Left lung (tissue), 10 donors: ENCODE results near the gene BLVRB. TPM values are rescaled to one million over a fixed set of nuclear protein-coding genes. Genes with fewer than 3 reads are reported as not detected.
"Not testable (repeated sequence)": the region's sequence is repeated elsewhere in the genome, so short reads cannot be mapped to it uniquely, and the experiment has no call there.

Experiments used
- ATAC-seq: fragments of 200-7000 bp; cut with Tn5 transposase; one replicate; pipeline ENCODE4 v1.9.1; 2020; ENCODE audit warnings: moderate library complexity
- DNase-seq, 4 donors: peaks; one replicate each; pipeline ENCODE4 v3.0.0-alpha.2; 2013 to 2020
- H3K27ac ChIP-seq, 2 donors: fragments of 200-600 bp; sonication (generic) in 1 of 2; one replicate each; pipeline versions ENCODE4 v1.5.0 to v1.8.0; 2020 to 2021
- H3K27me3 ChIP-seq, 2 donors: fragments of 200-600 bp; sonication (generic) in 1 of 2; one replicate each; pipeline versions ENCODE4 v1.5.0 to v1.8.0; 2020 to 2021
- H3K36me3 ChIP-seq, 2 donors: fragments of 200-600 bp; sonication (generic) in 1 of 2; one replicate each; pipeline versions ENCODE4 v1.5.0 to v1.8.0; 2020 to 2021
- H3K4me1 ChIP-seq, 2 donors: fragments of 200-600 bp; one replicate each; pipeline ENCODE4 v1.8.0; 2021
- H3K4me3 ChIP-seq, 2 donors: fragments of 200-600 bp; sonication (generic) in 1 of 2; one replicate each; pipeline versions ENCODE4 v1.5.0 to v1.8.0; 2020 to 2021; ENCODE audit warnings: mild to moderate bottlenecking in 1 of 2
- H3K9me3 ChIP-seq, 2 donors: fragments of 200-600 bp; sonication (generic) in 1 of 2; one replicate each; pipeline versions ENCODE4 v1.5.0 to v1.8.0; 2020 to 2021
- CTCF ChIP-seq, 2 donors: fragments of 200-600 bp; sonication (generic) in 1 of 2; IDR thresholded peaks; one replicate each; pipeline versions ENCODE4 v1.5.0 to v1.8.0; 2021; ENCODE audit warnings: antibody characterized with exemption in 2 of 2
- intact Hi-C, 2 donors: fragments of 100-400 bp; cut with DNase I; formaldehyde crosslinking; loops; one replicate each; pipeline versions ENCODE4 v1.11.2 to v1.14.2; 2022
- polyA plus RNA-seq, 6 donors: library from polyadenylated mRNA; unstranded; fragments of 120-200 nt; gene quantifications; one replicate each; pipeline ENCODE4 v1.2.1, GENCODE V29; 2013; ENCODE audit not compliant: insufficient read length in 6 of 6
- total RNA-seq, 2 donors: library from RNA; stranded (reverse); fragmentation: NEBNext Ultra II Directional; extraction: Animal tissue kit (Norgen Biotek cat#: 25700); gene quantifications; one replicate each; pipeline ENCODE4 v1.2.1, GENCODE V29; 2021
- donor health status: DM: no; HTN: yes; CAD: no.
- donor health status: DM: no; HTN: no; CAD: no.

BLVRB gene
- total and polyA plus RNA-seq, 8 donors = 45.1 to 192 (median 62.0) TPM

GRCh38 chr19:40460185-40460584 is 5.4 kb downstream of the BLVRB start:
- no peak for ATAC-seq
- no peak for TF ChIP-seq CTCF (IDR thresholded peaks at IDR 0.05)
- no peaks in the 10 kb centered on the region for H3K27me3 ChIP-seq
- H3K9me3 ChIP-seq = no peaks in the 10 kb centered on the region
- no peak overlapping the region for H3K4me3 ChIP-seq
- H3K27ac ChIP-seq = no peak overlapping the region
- intact Hi-C loops = no loop called here
- DNase-seq = no peak
- peaks cover 5 to 44% of the 10 kb centered on the region in 2 donors for H3K4me1 ChIP-seq
- H3K36me3 ChIP-seq = peaks cover 0 to 37% of the 10 kb centered on the region in 2 donors

- ATAC-seq (no peak), DNase-seq (no peak)
- Histone ChIP-seq H3K4me1 (peaks cover 0 to 28% of the 10 kb centered on the region in 2 donors), H3K4me3 (no peak overlapping the region), H3K9me3 (no peaks in the 10 kb centered on the region), H3K36me3 (peaks cover 0 to 53% of the 10 kb centered on the region in 2 donors), H3K27me3 (no peaks in the 10 kb centered on the region), H3K27ac (no peak overlapping the region)
- intact Hi-C loops = no loop called here
- no peak for TF ChIP-seq CTCF (IDR thresholded peaks at IDR 0.05)
Observed at GRCh38 chr19:40458597-40458974, 7.0 kb downstream of the BLVRB start.

- Histone ChIP-seq H3K4me1 (peaks cover 0 to 24% of the 10 kb centered on the region in 2 donors), H3K36me3 (peaks cover 0 to 54% of the 10 kb centered on the region in 2 donors), H3K4me3 (no peak overlapping the region), H3K9me3 (no peaks in the 10 kb centered on the region), H3K27ac (no peak overlapping the region), H3K27me3 (no peaks in the 10 kb centered on the region)
- TF ChIP-seq CTCF (IDR thresholded peaks at IDR 0.05) = no peak
- ATAC-seq = no peak
- DNase-seq = no peak
- intact Hi-C loops = no loop called here
Observed at GRCh38 chr19:40457953-40458596, 7.5 kb downstream of the BLVRB start.

DNA sequence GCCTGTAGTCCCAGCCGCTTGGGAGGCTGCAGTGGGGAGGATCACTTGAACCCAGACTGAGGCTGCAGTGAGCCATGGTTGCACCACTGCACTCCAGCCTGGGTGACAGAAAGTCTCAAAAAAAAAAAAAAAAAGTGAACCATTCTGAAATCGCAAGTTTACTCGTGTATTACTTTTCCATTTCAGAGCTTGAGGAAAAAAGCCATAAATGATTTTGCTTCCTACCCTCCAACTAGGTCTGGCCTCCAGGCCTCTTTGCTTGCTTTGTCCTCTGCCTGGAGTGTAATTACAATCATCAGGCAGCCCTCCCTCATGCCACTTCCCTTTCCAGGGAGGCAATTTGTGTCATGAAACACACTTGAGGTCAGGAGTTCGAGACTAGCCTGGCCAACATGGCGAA is 8.5 kb downstream of the BLVRB start:
- ATAC-seq (no peak), DNase-seq (no peak)
- intact Hi-C loops = no loop called here
- Histone ChIP-seq H3K4me1 (peaks cover 0 to 14% of the 10 kb centered on the region in 2 donors), H3K9me3 (no peaks in the 10 kb centered on the region), H3K36me3 (peaks cover 0 to 58% of the 10 kb centered on the region in 2 donors), H3K27me3 (no peaks in the 10 kb centered on the region), H3K27ac (no peak overlapping the region), H3K4me3 (no peak overlapping the region)
- no peak for TF ChIP-seq CTCF (IDR thresholded peaks at IDR 0.05)

DNA sequence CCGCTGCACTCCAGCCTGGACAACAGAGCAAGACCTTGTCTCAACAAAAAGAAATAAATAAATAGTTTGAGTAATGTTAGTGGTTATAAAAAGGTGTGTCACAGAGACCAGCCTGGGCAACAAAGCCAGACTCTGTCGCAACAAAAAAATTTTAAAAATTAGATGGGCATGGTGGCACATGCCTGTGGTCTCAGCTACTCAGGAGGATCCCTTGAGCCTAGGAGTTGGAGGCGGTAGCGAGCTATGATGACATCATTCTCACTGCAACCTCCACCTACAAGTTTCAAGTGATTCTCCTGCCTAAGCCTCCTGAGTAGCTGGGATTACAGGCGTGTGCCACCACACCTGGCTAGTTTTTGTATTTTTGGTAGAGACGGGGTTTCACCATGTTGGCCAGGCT is 11.6 kb downstream of the BLVRB start:
- DNase-seq, H3K27ac ChIP-seq, H3K4me1 ChIP-seq, H3K27me3 ChIP-seq, intact Hi-C loops, H3K4me3 ChIP-seq, ATAC-seq, H3K9me3 ChIP-seq: not testable (repeated sequence)
- H3K36me3 ChIP-seq = peaks cover 0 to 82% of the 10 kb centered on the region in 2 donors
